Mesenchymal stem cell (in vitro differentiated cells and primary cell): ENCODE measurements around the gene MRPS27. TPM values are rescaled to one million over a fixed set of nuclear protein-coding genes. Genes with fewer than 3 reads are reported as not detected.
A peak's percentile ranks its signal among the peaks of the same experiment; 100 is the strongest.

Source experiments
- DNase-seq: peaks from one replicate; pipeline ENCODE4 v3.0.0-alpha.2; 2013
- H2AFZ ChIP-seq: one replicate; pipeline ENCODE4 v1.6.1; 2013; ENCODE audit warnings: low read depth, mild to moderate bottlenecking, control low read depth, inconsistent platforms, low read length, moderate library complexity
- H2AK5ac ChIP-seq: 2 replicates; pipeline ENCODE4 v1.6.1; 2013; ENCODE audit warnings: low read length, moderate library complexity, mild to moderate bottlenecking, inconsistent platforms; ENCODE audit not compliant: severe bottlenecking
- H2BK120ac ChIP-seq: one replicate; pipeline ENCODE4 v1.6.1; 2013; ENCODE audit warnings: low read depth, mild to moderate bottlenecking, inconsistent platforms, low read length, moderate library complexity
- H2BK12ac ChIP-seq, 2 experiments: one replicate each; pipeline ENCODE4 v1.6.1; 2013; ENCODE audit warnings: inconsistent platforms in 2 of 2, low read length in 2 of 2, mild to moderate bottlenecking in 2 of 2, moderate library complexity in 2 of 2, control low read depth in 1 of 2
- H2BK15ac ChIP-seq: one replicate; pipeline ENCODE4 v1.6.1; 2013; ENCODE audit warnings: mild to moderate bottlenecking, low read depth, inconsistent platforms; ENCODE audit not compliant: poor library complexity, severe bottlenecking
- H2BK5ac ChIP-seq: 2 replicates; pipeline ENCODE4 v1.6.1; 2013; ENCODE audit warnings: low read depth, mild to moderate bottlenecking, low read length, control low read depth, inconsistent platforms; ENCODE audit not compliant: poor library complexity, severe bottlenecking
- H3K14ac ChIP-seq, 2 experiments: one replicate each; pipeline ENCODE4 v1.6.1; 2013; ENCODE audit warnings: inconsistent platforms in 2 of 2, low read length in 2 of 2, control low read depth in 1 of 2, mild to moderate bottlenecking in 1 of 2, moderate library complexity in 1 of 2
- H3K18ac ChIP-seq, 2 experiments: one replicate each; pipeline ENCODE4 v1.6.1; 2013; ENCODE audit warnings: inconsistent platforms in 2 of 2, low read length in 2 of 2, control low read depth in 1 of 2, low read depth in 1 of 2, mild to moderate bottlenecking in 1 of 2
- H3K23ac ChIP-seq, 2 experiments: one replicate each; pipeline ENCODE4 v1.6.1; 2013; ENCODE audit warnings: inconsistent platforms in 2 of 2, low read length in 2 of 2, mild to moderate bottlenecking in 2 of 2, moderate library complexity in 2 of 2, control low read depth in 1 of 2
- H3K27ac ChIP-seq: 2 replicates; pipeline ENCODE4 v1.5.1; 2013; ENCODE audit warnings: mild to moderate bottlenecking, moderate library complexity, low read length, control low read depth, inconsistent platforms; ENCODE audit not compliant: poor library complexity, severe bottlenecking
- H3K27me3 ChIP-seq, 2 experiments: 2 replicates each; pipeline versions ENCODE4 v1.6.1 to v1.7.0; 2013; ENCODE audit warnings: low read length in 2 of 2, mild to moderate bottlenecking in 2 of 2, moderate library complexity in 2 of 2, control low read depth in 1 of 2, inconsistent platforms in 1 of 2; ENCODE audit not compliant: control insufficient read depth in 1 of 2, insufficient read depth in 1 of 2
- H3K36me3 ChIP-seq, 2 experiments: 2 replicates each; pipeline versions ENCODE4 v1.6.1 to v1.7.0; 2013; ENCODE audit warnings: low read length in 2 of 2, control low read depth in 1 of 2, inconsistent platforms in 1 of 2, low read depth in 1 of 2, mild to moderate bottlenecking in 1 of 2; ENCODE audit not compliant: insufficient read depth in 2 of 2, control insufficient read depth in 1 of 2
- H3K4ac ChIP-seq, 2 experiments: one replicate each; pipeline ENCODE4 v1.6.1; 2013; ENCODE audit warnings: inconsistent platforms in 2 of 2, low read length in 2 of 2, mild to moderate bottlenecking in 2 of 2, moderate library complexity in 2 of 2, control low read depth in 1 of 2, low read depth in 1 of 2
- H3K4me1 ChIP-seq: 2 replicates; pipeline ENCODE4 v1.6.1; 2013; ENCODE audit warnings: low read depth, low read length, control low read depth; ENCODE audit not compliant: control insufficient read depth, insufficient read depth
- H3K4me2 ChIP-seq: 2 replicates; pipeline ENCODE4 v1.6.1; 2013; ENCODE audit warnings: low read length, mild to moderate bottlenecking, inconsistent platforms; ENCODE audit not compliant: poor library complexity, severe bottlenecking
- H3K4me3 ChIP-seq, 2 experiments: 2 replicates each; pipeline versions ENCODE4 v1.5.1 to v1.7.0; 2013; ENCODE audit warnings: low read length in 2 of 2, mild to moderate bottlenecking in 2 of 2, control low read depth in 1 of 2, low read depth in 1 of 2; ENCODE audit not compliant: insufficient read depth in 1 of 2
- H3K79me1 ChIP-seq: replicated peaks from 2 replicates; pipeline ENCODE4 v1.6.1; 2013; ENCODE audit warnings: mild to moderate bottlenecking, control low read depth, low read length, inconsistent platforms; ENCODE audit not compliant: poor library complexity, severe bottlenecking
- H3K9ac ChIP-seq: 2 replicates; pipeline ENCODE4 v1.7.0; 2013; ENCODE audit warnings: mild to moderate bottlenecking, low read length, moderate library complexity
- H3K9me3 ChIP-seq: 2 replicates; pipeline ENCODE4 v1.7.0; 2013; ENCODE audit warnings: mild to moderate bottlenecking, low read length; ENCODE audit not compliant: control insufficient read depth
- H4K8ac ChIP-seq: one replicate; pipeline ENCODE4 v1.6.1; 2013; ENCODE audit warnings: inconsistent platforms, mild to moderate bottlenecking, low read length, moderate library complexity
- H4K91ac ChIP-seq: one replicate; pipeline ENCODE4 v1.6.1; 2013; ENCODE audit warnings: mild to moderate bottlenecking, low read length, inconsistent platforms
- WGBS: methylation state at CpG from one replicate; pipeline ENCODE4 v1.1.7; 2013; ENCODE audit warnings: mixed read lengths; 5-methylcytosine and 5-hydroxymethylcytosine counted together
- polyA plus RNA-seq, 2 experiments: library from polyadenylated mRNA; stranded (reverse); fragments of 200-250 nt; gene quantifications; one replicate each; pipeline ENCODE4 v1.2.3, GENCODE V29; 2013

Gene MRPS27
- 34.7 TPM for polyA plus RNA-seq (2013, experiment 1 of 2)
- polyA plus RNA-seq (2013, experiment 2 of 2), result 34.6 TPM

DNA sequence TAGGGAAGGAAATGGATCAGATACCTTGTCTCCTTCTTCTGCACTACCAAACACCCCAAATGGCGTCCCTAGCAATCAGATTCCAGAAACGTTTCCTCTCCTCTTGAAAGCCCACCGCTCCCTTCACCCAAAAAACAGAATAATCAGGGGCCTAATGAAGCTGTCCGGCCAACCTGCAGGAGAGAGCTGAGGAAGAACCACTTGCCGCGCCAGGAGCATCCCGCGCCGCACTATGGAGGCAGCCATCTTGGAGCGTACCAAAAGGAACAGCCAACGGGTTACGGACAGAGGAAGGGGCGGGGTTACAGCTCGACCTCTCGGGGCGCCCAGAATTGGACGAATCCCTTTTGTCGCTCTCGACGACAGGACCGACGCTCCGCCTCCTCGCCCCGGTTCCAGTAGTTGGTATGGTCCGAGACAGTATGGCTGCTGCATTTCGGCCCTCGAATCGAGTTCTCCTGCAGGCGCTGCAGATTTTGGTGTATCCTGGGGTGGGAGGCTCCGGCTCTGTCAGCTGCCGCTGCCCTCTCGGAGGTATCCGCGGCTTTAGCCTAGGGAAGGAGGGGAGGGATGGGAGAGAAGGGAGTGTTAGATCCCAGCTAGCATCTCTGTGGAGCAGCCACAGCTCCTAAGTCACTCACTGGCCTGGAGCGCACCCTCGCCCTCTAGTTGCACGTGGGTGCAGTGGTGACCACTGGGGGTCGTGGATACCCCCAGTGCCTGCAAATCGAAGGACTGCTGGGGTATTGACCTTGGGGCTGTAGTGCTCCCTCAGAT lies at the start of gene MRPS27, which contains the start of gene PTCD2:
MRPS27 (minus strand) TSS at position 265 of the 777 bp plus-strand sequence; CDS start at position 246, 19 bp downstream.
PTCD2 (plus strand) TSS at position 398 of the 777 bp plus-strand sequence; CDS start at position 408, 10 bp downstream.
- peak; percentile 99 for DNase-seq
- Histone ChIP-seq H3K27me3 (no peaks in the 10 kb centered on the region), H3K4ac (peak within 1 kb of the TSS; percentile 76 to 89), H3K4me1 (no peaks in the 10 kb centered on the region), H2BK15ac (peak within 1 kb of the TSS; percentile 41), H3K18ac (peak within 1 kb of the TSS; percentile 94 to 95), H3K9me3 (no peaks in the 10 kb centered on the region), H2BK120ac (peak within 1 kb of the TSS; percentile 80), H3K14ac (peak within 1 kb of the TSS in 1 of 2 experiments; percentile 94), H3K4me2 (peak within 1 kb of the TSS; percentile 96), H4K91ac (peak within 1 kb of the TSS; percentile 92), H2BK12ac (peak within 1 kb of the TSS in 1 of 2 experiments; percentile 79), H3K4me3 (peak within 1 kb of the TSS; percentile 95), H2AFZ (peak within 1 kb of the TSS; percentile 89), H3K9ac (peak within 1 kb of the TSS; percentile 89), H2BK5ac (peak within 1 kb of the TSS; percentile 51), H3K36me3 (peaks cover 7 to 33% of the 10 kb centered on the region in 2 experiments), H3K27ac (peak within 1 kb of the TSS; percentile 79), H4K8ac (peak within 1 kb of the TSS; percentile 98), H2AK5ac (no peak within 1 kb of the TSS), H3K79me1 (peaks cover 20% of the 10 kb centered on the region), H3K23ac (peak within 1 kb of the TSS in 1 of 2 experiments; percentile 97)
- WGBS, result 0% methylated on average over 40 of the region's 40 CpGs

DNA sequence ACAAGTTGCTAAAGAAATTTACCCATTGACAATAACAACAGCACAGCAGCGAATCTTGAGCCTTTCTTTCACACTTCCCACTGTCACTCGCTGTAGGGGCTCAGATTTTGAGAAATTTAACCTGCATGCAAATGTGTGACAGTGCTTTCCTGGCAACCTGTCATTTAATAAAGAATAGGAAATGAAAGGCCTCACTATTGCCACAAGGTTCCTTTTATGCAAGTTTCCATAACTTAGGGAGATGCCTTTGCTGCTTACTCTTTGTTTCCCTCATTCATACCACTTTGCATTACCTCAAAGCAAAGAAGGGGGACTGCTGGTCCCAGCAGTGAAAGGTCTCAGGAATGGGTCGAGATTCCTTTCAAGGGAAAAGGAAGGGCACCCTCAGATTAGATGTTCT lies 49.7 kb upstream of the MRPS27 start:
- no peak overlapping the region for H3K14ac ChIP-seq
- no peak overlapping the region for H3K18ac ChIP-seq
- no peak overlapping the region for H3K9ac ChIP-seq
- H3K36me3 ChIP-seq, result peaks cover 5 to 6% of the 10 kb centered on the region in 2 experiments
- H3K4me3 ChIP-seq, result no peak overlapping the region
- no peak overlapping the region for H3K4me2 ChIP-seq
- no peak overlapping the region for H2BK5ac ChIP-seq
- no peaks in the 10 kb centered on the region for H3K9me3 ChIP-seq
- H2BK12ac ChIP-seq, result no peak overlapping the region
- no peak overlapping the region for H2BK15ac ChIP-seq
- no peak overlapping the region for H3K23ac ChIP-seq
- H4K91ac ChIP-seq, result no peak overlapping the region
- WGBS, result 93% methylated on average over 3 of the region's 3 CpGs
- no peaks in the 10 kb centered on the region for H3K27me3 ChIP-seq
- no peak overlapping the region for H3K27ac ChIP-seq
- no peak for DNase-seq
- no peak overlapping the region for H2BK120ac ChIP-seq
- H3K4ac ChIP-seq, result no peak overlapping the region
- no peak overlapping the region for H2AFZ ChIP-seq
- no peak overlapping the region for H4K8ac ChIP-seq
- no peaks in the 10 kb centered on the region for H3K79me1 ChIP-seq
- no peak overlapping the region for H2AK5ac ChIP-seq
- H3K4me1 ChIP-seq, result no peaks in the 10 kb centered on the region

DNA sequence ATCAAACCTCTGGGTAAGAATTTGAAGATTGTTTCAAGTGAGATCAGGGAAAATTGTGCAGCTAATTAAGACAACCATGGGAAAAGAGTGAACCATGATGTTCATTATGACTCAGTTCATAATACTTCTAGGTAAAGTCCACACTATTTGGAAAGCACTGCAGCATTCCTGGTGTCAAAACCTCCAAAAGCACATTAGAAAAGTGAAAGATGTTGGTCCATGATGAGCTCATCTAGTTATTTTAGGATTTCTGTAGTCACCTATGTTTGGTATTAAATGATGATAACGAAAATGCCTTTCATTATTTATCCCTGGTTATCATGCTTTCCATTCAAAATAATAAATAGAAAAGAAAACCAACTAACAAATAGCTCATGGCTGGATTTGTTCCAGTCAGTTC lies 49.3 kb upstream of the MRPS27 start:
- 82% methylated on average over 1 of the region's 1 CpG for WGBS
- no peak overlapping the region for H3K27ac ChIP-seq
- no peak overlapping the region for H4K91ac ChIP-seq
- H2BK120ac ChIP-seq, result no peak overlapping the region
- H3K27me3 ChIP-seq, result no peaks in the 10 kb centered on the region
- H3K14ac ChIP-seq, result no peak overlapping the region
- no peak overlapping the region for H2AFZ ChIP-seq
- no peak overlapping the region for H2BK5ac ChIP-seq
- no peak overlapping the region for H2BK15ac ChIP-seq
- no peak overlapping the region for H3K18ac ChIP-seq
- H3K79me1 ChIP-seq, result peaks cover 2% of the 10 kb centered on the region
- no peak for DNase-seq
- no peak overlapping the region for H2AK5ac ChIP-seq
- no peak overlapping the region for H3K4me2 ChIP-seq
- no peak overlapping the region for H2BK12ac ChIP-seq
- no peak overlapping the region for H3K23ac ChIP-seq
- peaks cover 6% of the 10 kb centered on the region in 2 experiments for H3K36me3 ChIP-seq
- no peaks in the 10 kb centered on the region for H3K9me3 ChIP-seq
- H4K8ac ChIP-seq, result no peak overlapping the region
- H3K4ac ChIP-seq, result no peak overlapping the region
- no peaks in the 10 kb centered on the region for H3K4me1 ChIP-seq
- H3K9ac ChIP-seq, result no peak overlapping the region
- no peak overlapping the region for H3K4me3 ChIP-seq

DNA sequence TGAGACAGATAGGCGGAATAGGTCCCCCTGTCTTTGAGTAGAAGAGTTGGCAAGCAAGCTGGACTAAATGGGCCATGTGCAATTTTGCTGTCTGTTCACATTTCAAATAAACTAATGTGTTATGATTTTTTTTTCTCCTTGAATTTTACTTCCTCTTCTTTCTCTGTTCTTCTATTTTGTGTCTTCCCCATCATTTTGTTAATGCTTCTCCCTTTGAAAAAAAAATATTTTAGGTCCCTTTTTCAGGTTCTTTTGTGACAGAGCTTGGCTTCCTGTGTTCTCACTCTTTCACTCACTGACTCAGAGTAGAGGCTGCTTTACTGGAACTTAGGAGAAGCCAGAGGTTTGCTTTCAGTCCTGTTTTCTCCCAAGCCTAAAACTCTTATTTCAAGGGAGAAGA lies 48.2 kb upstream of the MRPS27 start:
- no peak overlapping the region for H2AFZ ChIP-seq
- H3K9me3 ChIP-seq, result no peaks in the 10 kb centered on the region
- H2AK5ac ChIP-seq, result peak overlapping the region; percentile 67
- H3K36me3 ChIP-seq, result peaks cover 6% of the 10 kb centered on the region in 2 experiments
- no peak overlapping the region for H3K4me2 ChIP-seq
- H3K4me3 ChIP-seq, result no peak overlapping the region
- H3K4ac ChIP-seq, result no peak overlapping the region
- no peak overlapping the region for H2BK5ac ChIP-seq
- H3K79me1 ChIP-seq, result peaks cover 2% of the 10 kb centered on the region
- H3K27ac ChIP-seq, result no peak overlapping the region
- no peak overlapping the region for H3K18ac ChIP-seq
- no CpG with 5 or more reads among the region's 1 CpG for WGBS
- no peak overlapping the region for H3K9ac ChIP-seq
- no peak overlapping the region for H2BK120ac ChIP-seq
- H3K27me3 ChIP-seq, result no peaks in the 10 kb centered on the region
- no peak overlapping the region for H3K14ac ChIP-seq
- H2BK15ac ChIP-seq, result no peak overlapping the region
- no peaks in the 10 kb centered on the region for H3K4me1 ChIP-seq
- DNase-seq, result no peak
- H2BK12ac ChIP-seq, result no peak overlapping the region
- H4K91ac ChIP-seq, result no peak overlapping the region
- no peak overlapping the region for H3K23ac ChIP-seq
- no peak overlapping the region for H4K8ac ChIP-seq
